ENCODE results near the gene RASGEF1C. TPM values are rescaled to one million over a fixed set of nuclear protein-coding genes. Genes with fewer than 3 reads are reported as not detected.

The RASGEF1C gene
- total RNA-seq, 1 donor from 2014 or later: 0.26 TPM

DNA sequence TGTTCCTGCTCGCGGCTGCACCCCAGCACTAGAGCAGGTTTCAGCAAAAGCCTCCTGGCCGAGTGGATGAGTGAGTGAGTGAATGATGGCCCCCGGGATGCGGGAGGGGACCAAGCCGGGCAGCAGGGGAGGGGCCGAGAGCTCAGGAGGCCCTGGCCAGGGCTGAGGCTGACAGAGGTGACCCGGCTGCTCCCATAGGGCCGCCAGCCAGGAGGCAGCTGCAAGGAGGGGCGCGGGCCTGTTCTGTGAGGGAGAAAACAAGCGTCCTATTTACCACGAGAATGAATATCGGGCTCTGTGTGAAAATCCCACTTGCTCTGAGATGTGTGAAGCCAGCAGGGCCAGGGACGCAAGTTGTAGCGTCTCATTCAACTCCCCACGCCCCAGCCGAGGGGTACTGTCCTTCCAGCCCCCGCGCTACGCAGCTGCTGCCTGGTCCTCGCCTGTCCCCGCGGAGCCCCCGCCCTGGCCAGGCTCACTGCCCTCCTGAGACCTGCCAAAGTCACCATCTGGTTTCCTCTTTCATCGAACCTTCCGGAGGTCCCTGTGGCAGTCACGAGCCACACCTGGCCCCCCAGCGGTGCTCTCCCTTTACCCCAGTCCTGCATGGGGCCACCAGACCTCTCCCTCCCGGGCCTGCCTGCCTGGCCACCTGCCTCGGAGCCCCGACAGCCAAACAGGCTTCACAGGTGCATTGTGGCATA lies 38.8 kb downstream of the RASGEF1C start:
- Histone ChIP-seq H3K27me3 (no peaks in the 10 kb centered on the region), H3K9ac (no peak overlapping the region), H3K4me1 (peaks cover 16% of the 10 kb centered on the region), H3K9me3 (ENCODE audit: low read depth) (no peaks in the 10 kb centered on the region), H3K27ac (no peak overlapping the region), H3F3A (ENCODE audit: low read depth) (no peaks in the 10 kb centered on the region), H3K4me2 (no peak overlapping the region), H3K79me2 (ENCODE audit: low read depth) (no peaks in the 10 kb centered on the region), H2AFZ (replicated peaks) (peak overlapping the region; percentile 68), H4K20me1 (ENCODE audit: low read depth) (no peaks in the 10 kb centered on the region), H3K4me3 (no peak overlapping the region), H3K36me3 (no peaks in the 10 kb centered on the region)
- peaks cover 6% of the 10 kb centered on the region for H3K27me3 Mint-ChIP-seq (ENCODE audit: insufficient read depth, low read depth)
- peak; percentile 19 for DNase-seq (ENCODE audit: low spot score)
- no peak overlapping the region for H3K4me3 Mint-ChIP-seq
- no peak for TF ChIP-seq EZH2 (IDR thresholded peaks at IDR 0.05)
- no peak for TF ChIP-seq EZH2phosphoT487 (IDR thresholded peaks at IDR 0.05)
- TF ChIP-seq, protein P1, sequence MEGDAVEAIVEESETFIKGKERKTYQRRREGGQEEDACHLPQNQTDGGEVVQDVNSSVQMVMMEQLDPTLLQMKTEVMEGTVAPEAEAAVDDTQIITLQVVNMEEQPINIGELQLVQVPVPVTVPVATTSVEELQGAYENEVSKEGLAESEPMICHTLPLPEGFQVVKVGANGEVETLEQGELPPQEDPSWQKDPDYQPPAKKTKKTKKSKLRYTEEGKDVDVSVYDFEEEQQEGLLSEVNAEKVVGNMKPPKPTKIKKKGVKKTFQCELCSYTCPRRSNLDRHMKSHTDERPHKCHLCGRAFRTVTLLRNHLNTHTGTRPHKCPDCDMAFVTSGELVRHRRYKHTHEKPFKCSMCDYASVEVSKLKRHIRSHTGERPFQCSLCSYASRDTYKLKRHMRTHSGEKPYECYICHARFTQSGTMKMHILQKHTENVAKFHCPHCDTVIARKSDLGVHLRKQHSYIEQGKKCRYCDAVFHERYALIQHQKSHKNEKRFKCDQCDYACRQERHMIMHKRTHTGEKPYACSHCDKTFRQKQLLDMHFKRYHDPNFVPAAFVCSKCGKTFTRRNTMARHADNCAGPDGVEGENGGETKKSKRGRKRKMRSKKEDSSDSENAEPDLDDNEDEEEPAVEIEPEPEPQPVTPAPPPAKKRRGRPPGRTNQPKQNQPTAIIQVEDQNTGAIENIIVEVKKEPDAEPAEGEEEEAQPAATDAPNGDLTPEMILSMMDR (IDR thresholded peaks at IDR 0.05): no peak
- H3K4me1 Mint-ChIP-seq: peaks cover 16% of the 10 kb centered on the region
- peak overlapping the region; percentile 60 for H3K27ac Mint-ChIP-seq
- H3K9me3 Mint-ChIP-seq: no peaks in the 10 kb centered on the region
- H3K36me3 Mint-ChIP-seq: no peaks in the 10 kb centered on the region

DNA sequence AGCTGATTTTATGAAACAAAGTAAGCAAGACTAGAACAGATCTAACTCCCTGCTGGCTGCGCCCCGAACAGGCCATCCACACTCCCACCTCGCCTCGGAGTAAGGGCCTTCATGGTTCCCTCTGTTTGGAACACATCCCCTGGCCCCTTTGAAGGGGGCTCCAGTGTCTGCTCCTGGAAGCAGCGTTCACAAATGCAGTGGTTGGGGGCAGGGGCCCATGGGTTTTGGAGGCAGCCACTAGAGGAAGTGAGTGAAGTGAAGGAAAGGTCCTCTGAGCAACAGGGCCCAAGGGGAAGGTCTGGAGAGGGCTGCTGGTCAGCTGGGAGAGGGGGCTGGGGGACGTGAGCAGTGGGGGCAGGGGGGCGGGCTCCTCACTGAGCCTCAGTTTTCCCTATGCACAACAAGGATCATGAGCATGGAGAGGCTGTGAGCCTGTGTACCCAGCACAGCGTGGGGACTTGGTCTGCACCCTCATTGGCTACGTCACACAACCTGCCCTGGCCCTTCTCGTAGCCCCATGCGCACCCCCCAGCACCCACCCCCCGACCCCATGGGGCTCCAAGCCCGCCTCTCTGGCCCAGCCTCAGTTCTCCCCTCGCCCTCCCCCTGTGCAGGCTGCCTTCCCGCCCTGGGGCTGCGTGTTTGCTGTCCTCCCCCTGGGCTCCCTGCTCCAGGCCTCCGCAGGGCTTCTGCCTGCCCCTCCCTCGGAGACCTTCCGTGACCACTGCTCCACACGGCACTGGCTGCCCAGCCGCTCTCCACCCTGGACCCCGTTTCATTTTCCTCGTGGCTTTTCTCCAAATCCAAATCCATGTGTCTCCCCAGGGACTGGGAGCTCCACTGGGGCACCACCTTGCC lies 39.5 kb downstream of the RASGEF1C start:
- peak overlapping the region; percentile 60 for H3K27ac Mint-ChIP-seq

DNA sequence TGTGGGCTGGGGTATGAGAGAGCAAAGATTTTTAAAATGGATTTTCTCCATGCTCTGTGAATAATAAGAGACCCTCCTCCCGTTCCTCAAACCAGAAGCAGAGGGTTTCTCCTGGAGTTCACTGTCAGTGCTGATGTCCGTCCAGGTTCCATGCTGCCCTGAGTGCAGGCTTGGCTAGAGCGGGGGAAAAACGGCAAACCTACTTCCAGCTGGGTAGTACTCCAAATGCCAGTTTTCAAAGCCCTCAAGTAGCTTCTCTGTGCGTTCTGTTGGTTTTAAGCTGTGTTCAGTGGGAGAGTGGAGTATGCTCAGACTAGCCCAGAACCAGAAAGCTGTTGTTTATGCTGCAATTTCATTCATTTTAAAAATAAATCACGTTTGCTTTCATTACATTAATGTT lies 40.3 kb downstream of the RASGEF1C start:
- H3K27me3 Mint-ChIP-seq (ENCODE audit: insufficient read depth, low read depth): peaks cover 6% of the 10 kb centered on the region
- Histone ChIP-seq H3K27ac (no peak overlapping the region), H3K9ac (no peak overlapping the region), H3K27me3 (no peaks in the 10 kb centered on the region), H3K4me3 (no peak overlapping the region), H3K79me2 (ENCODE audit: low read depth) (no peaks in the 10 kb centered on the region), H3K4me2 (no peak overlapping the region), H3K4me1 (peaks cover 16% of the 10 kb centered on the region), H3F3A (ENCODE audit: low read depth) (no peaks in the 10 kb centered on the region), H2AFZ (replicated peaks) (no peak overlapping the region), H3K36me3 (no peaks in the 10 kb centered on the region), H3K9me3 (ENCODE audit: low read depth) (no peaks in the 10 kb centered on the region), H4K20me1 (ENCODE audit: low read depth) (no peaks in the 10 kb centered on the region)
- peaks cover 4% of the 10 kb centered on the region for H3K9me3 Mint-ChIP-seq
- no peaks in the 10 kb centered on the region for H3K36me3 Mint-ChIP-seq
- TF ChIP-seq EZH2 (IDR thresholded peaks at IDR 0.05) (no peak), EZH2phosphoT487 (IDR thresholded peaks at IDR 0.05) (no peak)
- TF ChIP-seq, protein P1 (IDR thresholded peaks at IDR 0.05): no peak
- H3K4me1 Mint-ChIP-seq: peaks cover 14% of the 10 kb centered on the region
- H3K4me3 Mint-ChIP-seq: no peak overlapping the region
- DNase-seq (ENCODE audit: low spot score): no peak
- peak overlapping the region; percentile 57 for H3K27ac Mint-ChIP-seq

More for the DNA sequence above, 39.5 kb downstream of the RASGEF1C start:
- no peaks in the 10 kb centered on the region for H3K9me3 ChIP-seq (ENCODE audit: low read depth)
- H3F3A ChIP-seq (ENCODE audit: low read depth): no peaks in the 10 kb centered on the region
- no peak overlapping the region for H3K4me3 ChIP-seq
- Mint-ChIP-seq H3K4me1 (peaks cover 16% of the 10 kb centered on the region), H3K27me3 (ENCODE audit: insufficient read depth, low read depth) (peaks cover 6% of the 10 kb centered on the region), H3K4me3 (no peak overlapping the region), H3K9me3 (peaks cover 4% of the 10 kb centered on the region), H3K36me3 (no peaks in the 10 kb centered on the region)
- no peak overlapping the region for H3K9ac ChIP-seq
- DNase-seq (ENCODE audit: low spot score): no peak
- TF ChIP-seq EZH2 (IDR thresholded peaks at IDR 0.05) (no peak), EZH2phosphoT487 (IDR thresholded peaks at IDR 0.05) (no peak)
- TF ChIP-seq, protein P1 (IDR thresholded peaks at IDR 0.05): no peak
- H3K27ac ChIP-seq: no peak overlapping the region
- no peak overlapping the region for H3K4me2 ChIP-seq
- H3K27me3 ChIP-seq: no peaks in the 10 kb centered on the region
- H3K36me3 ChIP-seq: no peaks in the 10 kb centered on the region
- H2AFZ ChIP-seq (replicated peaks): peak overlapping the region; percentile 68
- H4K20me1 ChIP-seq (ENCODE audit: low read depth): no peaks in the 10 kb centered on the region
- H3K79me2 ChIP-seq (ENCODE audit: low read depth): no peaks in the 10 kb centered on the region
- H3K4me1 ChIP-seq: peaks cover 16% of the 10 kb centered on the region
